GM21381 (cell line): ENCODE results near the gene PRPSAP2.

Source experiments
- ATAC-seq: cut with Tn5 transposase; IDR thresholded peaks from one replicate; pipeline ENCODE4 v1.9.1; 2021; ENCODE audit warnings: mild to moderate bottlenecking, moderate library complexity; ENCODE audit not compliant: unreplicated experiment

PRPSAP2 gene

DNA sequence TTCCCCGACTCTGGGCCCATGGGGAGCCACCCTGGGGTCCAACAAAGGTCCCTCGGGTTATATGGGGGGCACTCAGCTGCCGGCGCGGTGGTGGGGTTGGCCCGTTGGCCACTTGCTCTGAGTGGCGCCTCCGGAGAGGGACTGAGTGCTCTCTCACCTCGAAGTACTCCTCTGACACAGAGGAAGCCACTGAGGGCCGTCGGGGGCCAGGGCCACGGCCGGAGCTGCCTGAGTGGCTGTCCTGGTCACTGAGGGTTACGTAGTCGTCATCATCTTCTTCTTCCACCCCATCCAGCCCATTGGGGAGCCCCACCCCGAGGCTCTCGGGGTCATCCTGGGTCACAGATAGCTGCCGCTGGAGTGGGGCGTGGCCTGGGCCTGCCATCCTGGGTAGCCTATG, 119.7 kb downstream of the PRPSAP2 start:
- ATAC-seq = no peak

GRCh38 chr17:18978050-18978449, 120.1 kb downstream of the PRPSAP2 start:
- ATAC-seq = no peak

- no peak for ATAC-seq
Observed at GRCh38 chr17:18978655-18979054, 120.7 kb downstream of the PRPSAP2 start.
